Measurements from ENCODE around the gene PTGES2. TPM values are rescaled to one million over a fixed set of nuclear protein-coding genes. Genes with fewer than 3 reads are reported as not detected.
A peak's percentile ranks its signal among the peaks of the same experiment; 100 is the strongest.

PTGES2 gene
- total RNA-seq, 6 donors from 2014 or later: 45.9 to 116 (median 61.1) TPM

GRCh38 chr9:128102861-128103588 is 24.5 kb downstream of the PTGES2 start:
- ATAC-seq (ENCODE audit: low FRiP score in 2 of 2) (no peak), DNase-seq (no peak)
- 82 to 87% methylated on average over 14 to 23 of the region's 23 CpGs for WGBS, 2 donors
- Histone ChIP-seq H3K9me3 (no peaks in the 10 kb centered on the region), H3K4me1 (peaks cover 36 to 65% (median 56%) of the 10 kb centered on the region in 4 donors), H3K27me3 (no peaks in the 10 kb centered on the region), H3K27ac (peak overlapping the region in 3 of 4 donors; percentile 2 to 91 (median 56)), H3K4me3 (no peak overlapping the region), H3K36me3 (peaks cover 29 to 75% (median 66%) of the 10 kb centered on the region in 4 donors)
- TF ChIP-seq EP300 (IDR thresholded peaks at IDR 0.05) (peak in 1 of 4 donors; percentile 13), POLR2A (IDR thresholded peaks at IDR 0.05) (no peak)

- ATAC-seq (ENCODE audit: low FRiP score in 2 of 2) (no peak), DNase-seq (no peak)
- H3K27me3 ChIP-seq: no peaks in the 10 kb centered on the region
- peak overlapping the region; percentile 2 to 95 (median 74) for H3K27ac ChIP-seq
- peaks cover 44 to 74% (median 63%) of the 10 kb centered on the region in 4 donors for H3K4me1 ChIP-seq
- 75 to 78% methylated on average over 4 to 13 of the region's 13 CpGs for WGBS, 2 donors
- H3K9me3 ChIP-seq: no peaks in the 10 kb centered on the region
- TF ChIP-seq EP300 (IDR thresholded peaks at IDR 0.05) (no peak), CTCF (IDR thresholded peaks at IDR 0.05) (no peak), POLR2AphosphoS5 (IDR thresholded peaks at IDR 0.05) (no peak), POLR2A (IDR thresholded peaks at IDR 0.05) (no peak)
- H3K36me3 ChIP-seq: peaks cover 20 to 66% (median 58%) of the 10 kb centered on the region in 4 donors
- H3K4me3 ChIP-seq: peak overlapping the region in 1 of 4 donors; percentile 56
Observed at GRCh38 chr9:128102196-128102595, 25.3 kb downstream of the PTGES2 start.

GRCh38 chr9:128101690-128102089 is 25.8 kb downstream of the PTGES2 start:
- DNase-seq (no peak), ATAC-seq (ENCODE audit: low FRiP score in 2 of 2) (no peak)
- peak overlapping the region; percentile 56 to 95 (median 92) for H3K27ac ChIP-seq
- no peaks in the 10 kb centered on the region for H3K9me3 ChIP-seq
- H3K4me3 ChIP-seq: peak overlapping the region in 1 of 4 donors; percentile 56
- TF ChIP-seq EP300 (IDR thresholded peaks at IDR 0.05) (peak in 1 of 4 donors; percentile 4), CTCF (IDR thresholded peaks at IDR 0.05) (no peak), POLR2AphosphoS5 (IDR thresholded peaks at IDR 0.05) (peak; percentile 22 to 50)
- peaks cover 15 to 61% (median 53%) of the 10 kb centered on the region in 4 donors for H3K36me3 ChIP-seq
- 65 to 75% methylated on average over 13 to 20 of the region's 20 CpGs for WGBS, 2 donors
- H3K27me3 ChIP-seq: no peaks in the 10 kb centered on the region
- peaks cover 50 to 79% (median 68%) of the 10 kb centered on the region in 4 donors for H3K4me1 ChIP-seq

- DNase-seq: no peak
- WGBS, 2 donors: 76 to 84% methylated on average over 12 of the region's 12 CpGs
Observed at GRCh38 chr9:128101231-128101661, 26.3 kb downstream of the PTGES2 start.

More at GRCh38 chr9:128101231-128101661, 26.3 kb downstream of the PTGES2 start:
- H3K4me3 ChIP-seq: peak overlapping the region in 1 of 4 donors; percentile 56
- peak overlapping the region; percentile 56 to 95 (median 92) for H3K27ac ChIP-seq
- no peak for TF ChIP-seq CTCF (IDR thresholded peaks at IDR 0.05)
- no peak for TF ChIP-seq EP300 (IDR thresholded peaks at IDR 0.05)
- no peak for TF ChIP-seq POLR2A (IDR thresholded peaks at IDR 0.05)
- TF ChIP-seq POLR2AphosphoS5 (IDR thresholded peaks at IDR 0.05): no peak
- peaks cover 11 to 57% (median 49%) of the 10 kb centered on the region in 4 donors for H3K36me3 ChIP-seq
- no peaks in the 10 kb centered on the region for H3K27me3 ChIP-seq
- no peak for ATAC-seq (ENCODE audit: low FRiP score in 2 of 2)
- H3K4me1 ChIP-seq: peaks cover 53 to 83% (median 72%) of the 10 kb centered on the region in 4 donors
- no peaks in the 10 kb centered on the region for H3K9me3 ChIP-seq

Data from upper lobe of left lung (tissue), 6 donors.